ENCODE measurements around the gene OR51Q1.

The OR51Q1 gene

GRCh38 chr11:5421811-5422210, at the start of gene OR51Q1:
TSS of gene OR51Q1 (plus strand) at chr11:5422111. CDS start at chr11:5422201, 90 bp downstream.
- DNase-seq, result no peak

- DNase-seq, result no peak
These were observed 41.1 kb upstream of the OR51Q1 start for GRCh38 chr11:5380740-5381342.

- DNase-seq, result no peak
These were observed 38.3 kb upstream of the OR51Q1 start, which contains the start of gene OR51M1 for GRCh38 chr11:5383576-5383975. TSS of gene OR51M1 (plus strand) at chr11:5383812. CDS start at chr11:5389399, 5,587 bp downstream.

GRCh38 chr11:5384335-5384734, 37.6 kb upstream of the OR51Q1 start:
- DNase-seq, result no peak

GRCh38 chr11:5390210-5390609, 31.7 kb upstream of the OR51Q1 start:
- DNase-seq, result no peak

GRCh38 chr11:5394091-5394490, 27.8 kb upstream of the OR51Q1 start:
- DNase-seq, result no peak

- no peak for DNase-seq
These were observed 23.0 kb upstream of the OR51Q1 start for GRCh38 chr11:5398936-5399335.

- DNase-seq, result no peak
These were observed 16.7 kb upstream of the OR51Q1 start for GRCh38 chr11:5405173-5405572.

- no peak for DNase-seq
These were observed 918 bp upstream of the OR51Q1 start for GRCh38 chr11:5420993-5421392.

GRCh38 chr11:5423131-5423530, 1.2 kb downstream of the OR51Q1 start:
- no peak for DNase-seq

GRCh38 chr11:5441414-5441813, 19.5 kb downstream of the OR51Q1 start, which contains the start of gene OR51I1:
TSS of gene OR51I1 (minus strand) at chr11:5441514. CDS start at chr11:5441514, 0 bp downstream.
- DNase-seq, result no peak

- no peak for DNase-seq
These were observed 22.0 kb downstream of the OR51Q1 start for GRCh38 chr11:5443835-5444393.

GRCh38 chr11:5449023-5449422, 27.1 kb downstream of the OR51Q1 start, which contains the start of gene OR51I2:
TSS of gene OR51I2 (plus strand) at chr11:5449323. CDS start at chr11:5453489, 4,166 bp downstream.
- DNase-seq, result no peak

GRCh38 chr11:5449432-5449831, 27.5 kb downstream of the OR51Q1 start:
- no peak for DNase-seq

GRCh38 chr11:5460983-5461621, 39.2 kb downstream of the OR51Q1 start:
- no peak for DNase-seq

- DNase-seq, result no peak
These were observed 45.6 kb downstream of the OR51Q1 start for GRCh38 chr11:5467527-5467926.
